Muscle layer of colon (tissue), 2 donors: ENCODE data around the gene NDUFS7.

Source experiments
- H3K27ac ChIP-seq: one replicate; pipeline ENCODE4 v1.7.0; 2013; ENCODE audit warnings: low read depth, mild to moderate bottlenecking, low read length, moderate library complexity
- H3K27me3 ChIP-seq, 2 donors: one replicate each; pipeline ENCODE4 v1.7.0; 2013; ENCODE audit warnings: low read length in 2 of 2, mild to moderate bottlenecking in 2 of 2; ENCODE audit not compliant: insufficient read depth in 2 of 2, control insufficient read depth in 1 of 2
- H3K36me3 ChIP-seq: one replicate; pipeline ENCODE4 v1.7.0; 2013; ENCODE audit warnings: mild to moderate bottlenecking, low read length; ENCODE audit not compliant: insufficient read depth
- H3K4me1 ChIP-seq: one replicate; pipeline ENCODE4 v1.7.0; 2013; ENCODE audit warnings: mild to moderate bottlenecking, low read length; ENCODE audit not compliant: insufficient read depth
- H3K4me3 ChIP-seq, 2 donors: one replicate each; pipeline ENCODE4 v1.7.0; 2013; ENCODE audit warnings: low read length in 2 of 2, low read depth in 1 of 2, mild to moderate bottlenecking in 1 of 2, moderate library complexity in 1 of 2
- H3K9ac ChIP-seq: one replicate; pipeline ENCODE4 v1.7.0; 2013; ENCODE audit warnings: low read length
- H3K9me3 ChIP-seq: one replicate; pipeline ENCODE4 v1.7.0; 2013; ENCODE audit warnings: mild to moderate bottlenecking, low read length
- donor health status: abdominal sarcoma.
- donor health status: Adenocarcinoma of cecum.

The NDUFS7 gene

DNA sequence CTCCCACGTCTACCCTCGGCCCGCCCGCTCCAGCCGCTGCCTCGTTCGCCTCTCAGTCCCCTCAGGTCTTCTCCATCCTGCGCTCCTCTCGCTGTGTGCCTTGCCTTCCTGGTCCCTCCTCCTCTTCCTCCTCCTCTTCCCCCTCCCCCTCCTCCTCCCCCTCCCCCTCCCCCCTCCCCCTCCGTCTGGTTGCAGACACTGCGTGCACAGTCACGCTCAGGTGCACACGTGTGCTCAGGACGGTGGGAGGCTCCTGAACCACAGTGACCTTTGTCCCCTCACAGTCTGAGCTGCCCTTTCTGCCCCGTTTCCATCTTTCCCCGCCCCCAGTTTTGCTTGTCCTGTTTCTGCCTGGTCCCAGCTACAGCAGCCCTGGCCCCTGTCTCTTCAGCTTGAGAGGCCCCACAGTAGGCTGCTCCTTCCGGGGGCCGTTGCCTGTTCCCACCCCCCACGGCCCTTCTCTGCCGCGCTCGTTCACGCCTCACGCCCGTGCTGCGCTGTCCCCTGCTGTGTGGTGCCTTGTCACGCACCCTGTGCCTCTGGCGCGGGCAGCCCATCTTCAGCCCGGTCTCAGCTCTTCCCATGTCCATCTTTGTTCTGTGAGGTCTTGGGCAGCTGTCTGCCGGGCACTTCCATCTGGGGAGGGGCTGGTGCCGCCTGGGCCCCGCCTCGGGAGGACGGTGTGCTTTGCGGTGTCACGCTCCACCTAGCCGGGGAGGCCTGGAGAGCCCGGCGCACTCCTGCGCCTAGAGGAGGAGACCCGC is 40.7 kb downstream of the NDUFS7 start:
- Histone ChIP-seq H3K9me3 (no peaks in the 10 kb centered on the region), H3K27ac (no peak overlapping the region), H3K9ac (no peak overlapping the region), H3K4me3 (no peak overlapping the region), H3K4me1 (peaks cover 6% of the 10 kb centered on the region), H3K27me3 (no peaks in the 10 kb centered on the region), H3K36me3 (peaks cover 62% of the 10 kb centered on the region)

DNA sequence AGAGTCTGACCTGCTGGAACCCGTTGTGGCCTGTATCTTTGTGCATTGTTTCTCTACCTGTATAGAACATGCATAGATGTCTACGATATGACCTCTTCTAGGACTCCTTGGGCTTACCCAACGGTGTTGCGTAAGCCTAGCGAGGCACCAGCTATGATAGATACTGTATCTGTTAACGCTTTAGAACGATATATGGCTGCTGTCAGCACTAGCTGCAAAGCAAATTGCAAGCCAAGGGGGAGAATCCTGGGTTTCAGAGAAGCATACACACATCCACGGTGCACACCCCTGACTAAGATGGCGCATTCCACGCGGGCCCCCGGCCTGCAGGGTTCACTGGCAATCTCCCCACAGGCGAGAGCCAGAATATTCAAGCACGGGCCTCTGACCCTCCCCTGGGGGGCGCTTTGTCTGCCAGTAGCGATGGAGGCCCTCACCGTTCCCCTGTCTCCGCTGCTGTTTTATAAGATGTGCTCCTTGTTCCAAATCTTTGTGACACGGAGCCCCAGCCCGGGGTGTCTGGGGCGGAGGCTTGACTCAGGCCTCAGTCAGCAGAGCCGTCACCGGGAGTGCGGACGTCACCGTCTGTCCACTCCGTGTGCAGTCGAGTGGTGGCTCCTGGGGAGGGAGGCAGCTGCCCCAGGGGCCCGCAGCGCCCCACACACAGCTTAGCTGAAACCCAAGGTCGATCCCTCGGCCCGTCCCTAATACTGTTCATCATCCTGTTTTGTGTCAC is 41.6 kb downstream of the NDUFS7 start:
- Histone ChIP-seq H3K27ac (no peak overlapping the region), H3K4me1 (peaks cover 6% of the 10 kb centered on the region), H3K4me3 (no peak overlapping the region), H3K36me3 (peaks cover 63% of the 10 kb centered on the region), H3K27me3 (no peaks in the 10 kb centered on the region), H3K9ac (no peak overlapping the region), H3K9me3 (no peaks in the 10 kb centered on the region)

DNA sequence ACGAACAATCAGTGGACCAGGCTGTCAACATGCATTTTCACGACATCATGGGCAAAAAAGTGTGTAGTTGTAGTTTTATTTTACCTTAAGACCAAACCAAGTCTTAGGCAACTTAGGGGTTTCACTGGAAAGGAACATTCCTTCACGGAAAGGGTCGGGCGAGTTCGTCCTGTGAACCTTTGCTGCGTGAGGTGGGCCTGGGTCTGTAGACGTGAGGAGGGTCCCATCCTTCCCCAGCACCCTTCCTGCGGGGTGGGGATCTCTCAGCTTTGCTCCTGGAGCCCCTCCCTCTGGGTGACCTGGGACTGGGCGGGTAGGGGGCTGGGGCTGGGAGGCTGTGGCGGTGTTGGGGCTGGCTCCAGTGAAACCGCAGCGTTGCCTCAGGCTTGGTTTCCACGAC is 42.2 kb downstream of the NDUFS7 start:
- peaks cover 6% of the 10 kb centered on the region for H3K4me1 ChIP-seq
- no peaks in the 10 kb centered on the region for H3K9me3 ChIP-seq
- H3K27me3 ChIP-seq = no peaks in the 10 kb centered on the region
- no peak overlapping the region for H3K4me3 ChIP-seq
- H3K36me3 ChIP-seq = peaks cover 57% of the 10 kb centered on the region
- H3K9ac ChIP-seq = no peak overlapping the region
- no peak overlapping the region for H3K27ac ChIP-seq

DNA sequence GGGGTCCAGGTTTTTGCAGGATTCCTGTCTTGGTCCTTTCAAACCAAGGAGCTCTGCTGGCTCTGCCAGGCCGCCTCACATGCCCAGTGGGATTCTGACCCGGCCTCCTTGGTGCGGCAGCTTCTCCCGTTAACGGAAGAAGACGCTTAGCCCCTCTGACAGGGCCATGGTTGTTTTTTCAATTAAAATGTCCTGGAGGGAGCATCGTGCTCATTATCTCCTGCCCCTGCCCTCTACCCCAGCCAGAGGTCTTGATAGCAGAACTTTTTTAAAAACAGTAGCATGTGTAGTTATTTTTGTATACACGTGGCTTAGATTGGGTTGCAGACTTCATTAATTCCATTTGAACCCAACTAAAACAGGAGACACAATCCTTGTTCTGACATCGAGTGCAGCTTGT is 43.0 kb downstream of the NDUFS7 start:
- Histone ChIP-seq H3K27ac (no peak overlapping the region), H3K4me1 (peaks cover 6% of the 10 kb centered on the region), H3K36me3 (peaks cover 61% of the 10 kb centered on the region), H3K27me3 (no peaks in the 10 kb centered on the region), H3K9ac (no peak overlapping the region), H3K4me3 (no peak overlapping the region), H3K9me3 (no peaks in the 10 kb centered on the region)

DNA sequence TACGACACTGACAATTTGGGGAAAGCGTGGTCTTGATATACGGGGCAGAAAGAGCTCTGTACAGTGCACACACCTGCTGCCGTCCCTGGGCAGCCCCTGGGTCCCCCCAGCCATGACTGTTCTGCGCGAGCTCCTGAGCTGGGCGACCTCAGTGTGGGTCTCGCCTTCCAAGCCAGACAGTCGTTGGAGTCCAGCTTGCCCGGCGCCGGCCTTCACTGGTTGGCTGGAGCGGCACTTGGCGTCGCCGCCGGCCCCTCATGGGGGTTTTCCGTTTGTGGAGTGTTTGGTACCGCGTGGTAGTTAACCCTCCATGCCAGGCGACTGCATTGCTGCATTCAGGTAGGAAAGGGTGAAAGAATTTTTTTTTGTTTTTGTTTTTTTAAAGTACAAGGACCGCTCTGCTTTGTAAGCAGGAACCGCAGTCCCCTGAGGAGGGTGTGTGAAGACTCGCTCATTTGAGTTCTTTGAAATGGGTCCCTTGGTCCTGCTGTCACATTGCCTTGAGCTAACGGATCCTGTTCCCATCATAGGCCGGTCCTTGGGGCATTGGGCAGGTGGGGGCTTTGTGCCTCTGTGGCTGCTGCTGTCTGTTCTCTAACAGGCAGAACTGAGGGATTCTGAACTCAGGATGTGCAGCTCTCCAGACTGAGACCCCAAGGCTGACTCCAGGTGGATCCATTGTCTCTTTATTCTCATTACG is 43.7 kb downstream of the NDUFS7 start:
- Histone ChIP-seq H3K9me3 (no peaks in the 10 kb centered on the region), H3K27ac (no peak overlapping the region), H3K4me1 (peaks cover 6% of the 10 kb centered on the region), H3K36me3 (peaks cover 67% of the 10 kb centered on the region), H3K9ac (no peak overlapping the region), H3K27me3 (no peaks in the 10 kb centered on the region), H3K4me3 (no peak overlapping the region)

DNA sequence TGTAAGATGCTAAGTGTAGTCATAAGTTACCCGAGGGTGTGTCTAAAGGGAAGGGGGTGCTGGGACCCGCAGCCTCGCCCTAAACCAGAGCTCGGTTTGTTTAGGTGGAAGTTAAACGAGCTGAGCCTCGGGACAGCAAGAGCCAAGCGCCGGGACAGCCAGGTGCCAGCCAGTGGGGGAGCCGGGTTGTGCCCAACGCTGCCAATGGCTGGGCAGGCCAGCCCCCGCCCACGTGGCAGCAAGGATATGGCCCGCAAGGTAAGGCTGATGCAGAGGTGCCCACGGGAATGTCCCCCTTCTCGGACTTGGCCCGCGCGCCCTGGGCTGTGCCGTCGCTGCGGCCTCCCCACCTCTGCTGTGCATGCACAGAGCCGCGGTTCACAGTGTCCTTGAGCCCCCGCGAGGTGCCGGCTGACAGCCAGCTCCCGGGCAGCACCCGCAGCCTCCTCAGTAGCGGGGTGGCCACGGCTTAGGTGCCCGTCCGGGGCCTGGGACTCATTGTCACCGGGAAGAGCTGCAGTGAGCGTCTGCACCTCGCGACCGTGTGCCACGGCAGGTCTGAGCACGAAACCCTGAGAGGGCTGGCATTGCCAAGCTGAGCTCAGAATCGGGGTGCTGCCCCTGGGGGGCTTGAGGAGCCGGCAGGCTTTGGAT is 45.2 kb downstream of the NDUFS7 start:
- no peak overlapping the region for H3K9ac ChIP-seq
- no peaks in the 10 kb centered on the region for H3K4me1 ChIP-seq
- peaks cover 70% of the 10 kb centered on the region for H3K36me3 ChIP-seq
- no peaks in the 10 kb centered on the region for H3K27me3 ChIP-seq
- H3K9me3 ChIP-seq = no peaks in the 10 kb centered on the region
- no peak overlapping the region for H3K4me3 ChIP-seq
- H3K27ac ChIP-seq = no peak overlapping the region

DNA sequence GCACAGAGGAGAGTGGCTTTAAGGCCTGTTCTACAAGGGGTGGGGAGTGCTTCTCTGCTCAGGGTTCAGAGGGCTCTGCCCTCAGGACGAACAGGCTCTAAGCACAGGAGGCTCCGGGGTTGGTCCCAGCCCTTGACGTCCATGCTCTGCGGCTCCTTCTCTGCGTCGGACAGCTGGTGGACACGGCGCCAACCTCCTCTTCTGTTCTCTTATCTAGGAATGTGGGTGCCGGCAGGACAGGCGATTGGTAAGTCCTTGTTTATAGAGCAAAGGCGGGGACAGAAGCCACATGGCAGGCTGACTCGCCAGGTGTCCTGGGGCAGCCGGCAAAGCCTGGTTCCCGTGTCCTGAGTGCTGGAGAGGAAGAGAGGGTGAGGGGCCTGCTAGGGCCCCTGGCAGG is 46.0 kb downstream of the NDUFS7 start:
- no peaks in the 10 kb centered on the region for H3K27me3 ChIP-seq
- no peaks in the 10 kb centered on the region for H3K4me1 ChIP-seq
- H3K36me3 ChIP-seq = peaks cover 73% of the 10 kb centered on the region
- H3K9ac ChIP-seq = no peak overlapping the region
- no peak overlapping the region for H3K27ac ChIP-seq
- no peaks in the 10 kb centered on the region for H3K9me3 ChIP-seq
- no peak overlapping the region for H3K4me3 ChIP-seq

DNA sequence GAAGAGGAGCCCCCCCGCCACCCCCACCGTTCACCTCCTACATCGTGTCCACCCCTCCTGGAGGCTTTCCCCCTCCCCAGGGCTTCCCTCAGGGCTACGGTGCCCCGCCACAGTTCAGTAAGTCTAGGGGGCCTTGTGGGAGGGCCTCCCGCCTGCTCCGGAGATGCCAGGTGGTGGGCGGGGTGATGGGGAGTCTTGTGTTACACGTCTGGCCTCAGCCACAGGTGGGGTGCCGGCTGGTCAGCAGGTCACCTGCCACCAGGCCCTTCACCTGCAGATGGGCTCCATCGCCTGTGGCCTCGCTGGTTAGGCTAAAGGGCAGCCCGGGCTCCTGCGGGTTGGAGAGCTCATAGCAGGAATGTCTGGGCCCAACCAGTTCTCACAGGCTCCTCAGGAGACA is 46.5 kb downstream of the NDUFS7 start:
- H3K4me3 ChIP-seq = no peak overlapping the region
- no peaks in the 10 kb centered on the region for H3K4me1 ChIP-seq
- no peak overlapping the region for H3K9ac ChIP-seq
- peaks cover 68% of the 10 kb centered on the region for H3K36me3 ChIP-seq
- H3K9me3 ChIP-seq = no peaks in the 10 kb centered on the region
- H3K27me3 ChIP-seq = no peaks in the 10 kb centered on the region
- H3K27ac ChIP-seq = no peak overlapping the region

DNA sequence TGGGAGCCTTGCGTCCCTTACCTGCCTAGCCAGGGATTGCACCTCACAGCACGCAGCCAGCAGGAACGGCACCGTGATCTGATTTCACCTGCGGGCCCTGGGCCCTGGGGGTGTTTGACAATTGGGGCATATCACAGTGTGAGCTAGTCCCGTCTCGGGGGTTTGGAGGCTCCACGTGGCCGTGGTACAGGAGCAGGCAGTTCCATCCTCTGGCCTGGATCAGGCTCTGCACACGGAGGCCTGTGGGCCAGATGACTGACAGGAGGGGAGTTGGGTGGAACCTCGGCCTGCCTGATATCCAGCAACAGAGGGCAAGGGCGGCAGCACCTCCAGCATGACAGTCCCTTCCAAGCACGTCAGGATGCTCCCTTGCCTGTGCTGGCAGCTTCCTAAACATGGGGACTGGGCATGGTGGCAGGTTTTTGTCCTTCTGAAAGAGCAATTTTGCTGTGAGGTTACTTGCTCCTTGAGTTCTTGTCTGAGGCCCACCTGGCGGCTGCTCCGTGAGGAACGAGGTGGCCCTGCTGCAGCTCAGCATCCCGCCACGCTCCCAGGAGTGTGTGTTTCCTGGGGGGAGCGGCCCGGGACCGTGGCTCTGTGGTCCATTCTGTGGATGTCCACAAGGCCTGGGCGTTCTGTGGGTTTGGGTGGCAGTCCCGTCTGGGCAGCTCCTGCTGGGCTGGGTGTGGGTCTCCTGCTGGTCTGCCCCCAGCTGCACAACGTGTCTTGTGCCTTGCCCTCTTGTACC is 48.2 kb downstream of the NDUFS7 start:
- Histone ChIP-seq H3K9ac (no peak overlapping the region), H3K36me3 (peaks cover 56% of the 10 kb centered on the region), H3K27me3 (no peaks in the 10 kb centered on the region), H3K27ac (no peak overlapping the region), H3K4me3 (no peak overlapping the region), H3K4me1 (no peaks in the 10 kb centered on the region), H3K9me3 (no peaks in the 10 kb centered on the region)

DNA sequence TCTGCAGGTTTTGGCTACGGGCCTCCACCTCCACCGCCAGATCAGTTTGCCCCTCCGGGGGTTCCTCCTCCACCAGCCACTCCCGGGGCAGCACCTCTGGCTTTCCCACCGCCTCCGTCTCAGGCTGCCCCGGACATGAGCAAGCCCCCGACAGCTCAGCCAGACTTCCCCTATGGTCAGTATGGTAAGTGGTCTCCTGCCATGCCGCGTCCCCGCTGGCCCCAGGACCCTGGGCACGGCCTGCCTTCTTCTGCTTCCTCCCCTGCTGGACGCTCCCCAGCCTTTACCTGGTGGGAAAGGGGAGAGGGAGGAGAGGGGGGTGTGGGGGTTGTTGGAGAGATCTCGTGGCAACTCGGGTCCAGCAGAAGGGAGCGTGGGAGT is 48.8 kb downstream of the NDUFS7 start:
- Histone ChIP-seq H3K36me3 (peaks cover 52% of the 10 kb centered on the region), H3K27ac (no peak overlapping the region), H3K4me3 (no peak overlapping the region), H3K4me1 (no peaks in the 10 kb centered on the region), H3K9me3 (no peaks in the 10 kb centered on the region), H3K9ac (no peak overlapping the region), H3K27me3 (no peaks in the 10 kb centered on the region)
